ENCODE measurements around the gene FOXR1.

Gene FOXR1

DNA sequence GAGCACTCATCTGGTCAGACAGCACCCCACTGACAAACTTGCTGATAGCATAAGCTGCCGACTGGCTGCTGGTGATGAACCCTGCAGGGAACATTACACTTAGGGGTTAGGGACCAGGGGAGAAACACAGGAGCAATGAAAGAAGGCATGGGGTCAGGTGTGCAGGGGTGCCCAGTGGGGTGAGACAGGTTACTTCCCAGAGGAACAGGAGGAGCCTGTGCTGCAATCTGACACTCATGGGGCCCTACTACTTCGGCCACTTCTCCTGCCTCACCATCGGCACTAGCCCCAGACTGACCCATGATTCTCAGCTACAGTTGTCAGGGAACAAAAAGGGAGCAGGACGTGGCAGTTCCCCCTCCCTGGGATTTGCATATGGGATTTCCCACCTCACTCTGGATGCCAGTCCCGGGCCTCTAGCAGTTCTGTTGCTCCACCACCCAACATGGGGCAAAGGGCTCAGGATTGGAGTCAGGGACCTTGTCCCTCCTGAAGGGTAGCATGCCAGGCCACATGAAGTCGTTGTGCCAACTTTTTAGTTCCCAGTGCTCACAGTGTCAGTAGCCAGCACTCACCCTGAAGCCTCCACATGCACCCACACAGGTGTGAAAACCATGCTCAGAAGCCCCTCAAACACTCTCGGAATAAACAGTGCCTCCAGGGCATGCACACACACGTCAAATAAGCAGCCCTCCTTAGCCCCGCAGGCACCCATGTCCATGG lies 56.9 kb downstream of the FOXR1 start:
- DNase-seq = no peak

DNA sequence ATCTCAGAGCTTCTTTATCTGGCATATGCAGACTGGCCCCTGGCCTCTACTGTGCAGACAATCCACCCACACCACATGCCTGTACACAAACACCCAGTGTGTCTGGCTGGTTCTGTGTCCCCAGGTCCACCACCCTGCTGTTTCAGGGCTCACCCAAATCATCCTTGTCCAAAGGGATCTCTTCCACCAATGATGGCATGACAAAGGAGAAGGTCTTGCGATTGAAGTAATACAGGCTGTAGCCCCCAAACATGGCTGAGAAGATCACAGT lies 57.4 kb downstream of the FOXR1 start:
- no peak for DNase-seq

DNA sequence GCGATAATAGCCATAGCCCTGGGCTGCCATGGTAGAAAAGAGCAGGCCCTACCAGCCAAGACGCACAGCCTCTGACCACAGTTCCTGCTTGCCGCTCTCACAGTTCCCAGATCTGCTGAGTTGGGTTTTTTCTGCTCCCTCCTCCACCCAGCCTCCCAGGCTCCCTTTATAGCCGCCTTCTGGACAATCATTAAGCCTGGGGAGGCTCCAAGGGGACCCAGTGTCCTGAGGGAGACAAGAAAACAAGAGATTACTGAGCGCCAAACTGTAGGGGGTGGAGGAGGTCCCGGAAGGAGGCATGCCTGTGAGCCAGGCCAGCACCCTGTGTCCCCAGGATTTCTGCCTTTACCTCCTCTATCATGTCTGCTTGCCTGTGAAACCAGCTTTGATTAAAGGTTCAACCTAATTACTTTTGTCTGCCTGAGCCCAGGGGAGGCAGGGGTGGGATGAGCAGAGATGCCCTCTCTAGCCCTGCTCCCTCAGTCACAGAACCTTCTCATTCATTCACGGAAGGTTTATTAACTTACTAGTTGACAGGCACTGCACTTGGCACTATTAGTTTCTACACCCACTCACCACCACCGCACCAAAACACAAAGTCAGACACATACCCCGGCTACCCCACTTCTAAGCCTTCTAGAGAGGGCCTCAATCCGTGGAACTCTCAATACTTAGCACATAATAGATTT lies 57.9 kb downstream of the FOXR1 start:
- DNase-seq = peak; percentile 11

DNA sequence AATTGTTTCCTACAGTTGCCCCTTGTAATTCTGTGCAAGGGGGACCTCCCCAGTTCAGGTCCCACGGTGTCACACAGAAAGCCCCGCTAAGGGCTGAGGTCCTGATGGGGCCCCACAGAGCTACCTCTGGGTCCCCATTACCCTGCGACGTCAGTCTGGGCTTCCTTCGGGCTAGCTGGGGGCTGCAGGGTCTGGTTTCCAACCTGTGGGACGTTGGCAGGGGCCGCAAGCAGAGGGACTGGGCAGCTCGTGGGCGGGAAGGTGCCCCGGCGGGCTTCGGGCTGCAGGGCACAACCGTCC lies 58.4 kb downstream of the FOXR1 start:
- DNase-seq = no peak

DNA sequence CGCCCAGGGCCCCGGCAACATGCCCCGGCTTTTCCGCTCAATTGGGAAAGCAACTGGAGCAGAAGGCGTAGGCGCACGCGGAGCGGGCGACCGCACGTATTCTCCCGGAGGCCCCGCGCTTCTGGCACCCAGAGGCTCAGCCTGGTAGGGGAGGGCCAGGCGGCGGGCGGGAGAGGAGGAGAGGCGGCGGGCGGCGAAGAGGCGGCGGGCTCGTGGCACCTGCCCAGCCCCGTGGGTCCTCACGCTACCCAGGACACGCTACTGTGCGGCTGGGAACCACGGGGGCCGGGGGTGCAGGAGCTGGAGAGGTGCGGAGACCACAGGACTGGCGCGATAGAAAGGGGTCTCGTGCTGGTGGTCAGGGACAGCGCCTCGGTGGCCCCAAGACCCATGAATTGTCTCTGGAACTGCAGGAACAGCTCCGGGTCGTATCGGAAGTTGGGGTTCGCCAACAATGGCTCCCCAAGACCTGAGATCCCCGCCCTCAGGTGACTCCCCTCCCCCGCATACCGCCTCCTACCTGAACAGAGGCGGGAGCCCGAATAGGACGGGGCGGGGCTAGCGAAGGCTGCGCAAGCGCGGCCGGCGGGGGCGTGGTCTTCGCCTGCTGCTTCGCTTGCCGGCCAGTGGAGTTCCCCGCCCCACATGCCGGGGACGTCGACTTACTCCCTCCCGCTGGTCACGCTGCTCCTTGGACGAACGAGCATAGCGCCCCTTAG lies 58.9 kb downstream of the FOXR1 start, which contains the start of gene SLC37A4:
TSS of gene SLC37A4 (minus strand) at position 549 of the 719 bp plus-strand sequence.
- peak; percentile 98 for DNase-seq

All from midbrain (tissue), 1 donor.